NT2/D1 (cell line): Measurements from ENCODE around the gene CHRNA9.

Experiments used
- SUZ12 ChIP-seq: IDR thresholded peaks from 2 replicates; pipeline ENCODE4 v1.6.1; 2011; ENCODE audit not compliant: insufficient read length, insufficient read depth; ENCODE audit errors: extremely low read depth
- ZNF274 ChIP-seq: IDR thresholded peaks from 2 replicates; pipeline ENCODE4 v1.6.1; 2011; ENCODE audit warnings: mild to moderate bottlenecking, low read depth, low read length

- TF ChIP-seq SUZ12 (no peak), ZNF274 (no peak)
Measured at GRCh38 chr4:40357738-40358137, 22.6 kb downstream of the CHRNA9 start.
